ENCODE measurements around the gene PSME3IP1.

GRCh38 chr16:57148481-57148880 is 37.4 kb downstream of the PSME3IP1 start:
- no peak for TF ChIP-seq CTCF (IDR thresholded peaks at IDR 0.05)
- no peak for TF ChIP-seq POLR2A (IDR thresholded peaks at IDR 0.05)
